Activated CD4-positive, CD25-positive, alpha-beta regulatory T cell treated with anti-CD3 and anti-CD28 coated beads, Interleukin-2, amount 50 U/mL, for 72 hours (primary cell): ENCODE data around the gene TMEM14C.
"Not testable (repeated sequence)": the region's sequence is repeated elsewhere in the genome, so short reads cannot be mapped to it uniquely, and the experiment has no call there.

Experiments used
- DNase-seq: peaks from one replicate; pipeline ENCODE4 v3.0.0; 2021

The TMEM14C gene

GRCh38 chr6:10721850-10722569 lies 860 bp upstream of the TMEM14C start:
- DNase-seq = no peak

GRCh38 chr6:10722570-10722819 lies 375 bp upstream of the TMEM14C start:
- no peak for DNase-seq

DNA sequence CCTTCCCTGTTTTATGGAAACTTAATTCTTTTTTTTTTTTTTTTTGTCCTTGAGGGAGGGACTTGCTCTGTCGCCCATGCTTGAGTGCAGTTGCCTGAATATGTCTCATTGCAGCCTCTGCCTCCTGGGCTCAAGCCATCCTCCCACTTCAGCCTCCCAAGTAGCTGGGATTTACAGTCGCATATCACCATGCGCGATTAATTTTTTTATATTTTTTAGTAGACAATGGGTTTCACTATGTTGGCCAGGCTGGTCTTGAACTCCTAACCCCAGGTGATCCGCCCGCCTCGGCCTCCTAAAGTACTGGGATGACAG lies 654 bp downstream of the TMEM14C start:
- no peak for DNase-seq

- DNase-seq = no peak
Observed at GRCh38 chr6:10725044-10725443, 2.2 kb downstream of the TMEM14C start.

DNA sequence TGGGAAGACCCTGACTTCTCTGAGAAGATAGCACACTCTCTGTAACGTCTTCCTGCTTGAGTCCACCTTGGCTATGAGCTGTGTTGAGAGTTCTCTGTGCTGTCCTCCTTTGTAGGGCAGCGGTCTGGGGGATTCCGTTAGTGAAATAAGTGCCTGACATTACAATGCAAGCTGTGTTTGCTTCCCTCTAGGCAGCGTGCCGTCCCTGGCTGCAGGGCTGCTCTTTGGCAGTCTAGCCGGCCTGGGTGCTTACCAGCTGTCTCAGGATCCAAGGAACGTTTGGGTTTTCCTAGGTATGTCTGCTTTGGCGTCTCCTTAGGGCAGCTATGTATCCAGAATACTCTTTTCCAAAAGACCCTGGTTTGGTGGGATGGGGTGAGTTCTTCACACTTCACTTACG lies 2.8 kb downstream of the TMEM14C start:
- DNase-seq = no peak

DNA sequence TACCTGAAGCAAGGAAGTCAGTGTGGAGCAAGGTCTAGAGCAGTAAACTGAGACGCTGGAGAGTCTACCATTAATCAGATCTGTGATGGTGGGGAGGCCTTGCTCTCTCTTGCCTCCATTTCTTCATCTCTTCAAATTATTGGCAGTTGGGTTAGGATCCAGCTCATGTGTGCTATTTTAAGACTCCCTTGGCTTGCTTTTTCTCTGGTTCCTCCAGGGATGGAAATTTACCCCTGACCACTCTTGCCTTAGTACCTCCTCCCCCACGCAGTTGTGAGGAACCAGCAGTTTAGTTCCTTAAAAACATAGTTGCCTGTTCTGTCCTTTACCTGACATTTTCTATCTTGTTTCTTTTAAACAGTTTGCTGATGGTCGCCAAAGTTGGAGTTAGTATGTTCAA lies 7.4 kb downstream of the TMEM14C start:
- DNase-seq = no peak

DNA sequence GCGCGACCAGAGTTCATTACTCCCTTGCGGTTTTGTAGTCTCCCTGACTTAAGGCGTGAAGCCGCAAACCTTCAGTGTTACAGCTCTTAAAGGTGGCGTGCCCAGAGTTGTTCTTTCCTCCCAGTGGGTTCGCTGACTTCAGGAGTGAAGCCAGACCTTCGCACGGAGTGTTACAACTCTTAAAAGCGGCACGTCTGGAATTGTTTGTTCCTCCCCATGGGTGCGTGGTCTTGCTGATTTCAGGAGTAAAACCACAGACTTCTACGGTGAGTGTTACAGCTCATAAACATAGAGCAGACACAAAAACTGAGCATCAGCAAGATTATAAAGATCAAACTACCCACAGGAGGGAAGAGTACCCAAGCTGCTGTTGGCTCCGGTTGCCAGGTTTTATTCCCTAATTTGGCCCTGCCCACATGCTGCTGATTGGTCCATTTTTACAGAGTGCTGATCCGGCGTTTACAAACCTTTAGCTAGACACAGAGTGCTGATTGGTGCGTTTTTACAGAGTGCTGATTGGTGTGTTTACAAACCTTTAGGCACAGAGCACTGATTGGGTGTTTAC lies 10.4 kb downstream of the TMEM14C start:
- DNase-seq = no peak

- DNase-seq = no peak
Observed at GRCh38 chr6:10733863-10734262, 11.0 kb downstream of the TMEM14C start.

- DNase-seq = no peak
Observed at GRCh38 chr6:10736731-10737130, 13.9 kb downstream of the TMEM14C start.

- DNase-seq = no peak
Observed at GRCh38 chr6:10740061-10740460, 17.2 kb downstream of the TMEM14C start.

- not testable (repeated sequence) for DNase-seq
Observed at GRCh38 chr6:10741643-10742042, 18.8 kb downstream of the TMEM14C start.

DNA sequence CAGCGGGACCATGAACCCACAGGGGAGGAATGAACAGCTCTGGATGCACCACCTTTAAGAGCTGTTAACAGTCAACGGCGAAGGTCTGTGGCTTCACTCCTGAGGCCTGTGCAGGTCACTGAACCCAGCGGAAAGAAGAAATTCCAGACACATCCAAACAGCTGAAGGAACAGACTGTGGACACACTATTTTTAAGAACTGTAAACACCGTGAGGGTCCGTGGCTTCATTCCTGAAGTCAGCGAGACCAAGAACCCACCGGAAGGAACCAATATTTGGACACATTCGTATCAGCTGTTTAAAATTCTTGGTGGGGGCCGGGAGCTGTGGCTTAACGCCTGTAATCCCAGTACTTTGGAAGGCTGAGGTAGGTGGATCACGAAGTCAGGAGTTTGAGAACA lies 19.4 kb downstream of the TMEM14C start:
- DNase-seq = no peak

GRCh38 chr6:10743515-10743914 lies 20.6 kb downstream of the TMEM14C start:
- DNase-seq = no peak

- no peak for DNase-seq
Observed at GRCh38 chr6:10745116-10745515, 22.2 kb downstream of the TMEM14C start.

DNA sequence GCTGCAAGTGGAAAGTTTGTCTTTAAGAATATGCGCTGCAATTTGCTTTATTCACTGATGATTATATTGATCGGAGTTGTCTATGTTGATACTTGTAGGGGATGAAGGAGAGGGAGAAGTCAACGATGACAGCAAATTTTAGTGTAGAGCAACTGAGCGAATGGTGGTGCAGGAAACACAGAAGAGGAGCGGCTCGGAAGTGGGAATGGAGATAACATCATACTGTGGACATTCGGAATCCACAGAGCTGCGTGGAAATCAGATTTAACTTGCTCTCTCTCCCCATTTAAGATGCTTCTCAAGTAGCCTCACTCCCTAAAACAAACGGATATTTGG lies 24.0 kb downstream of the TMEM14C start:
- DNase-seq = no peak

DNA sequence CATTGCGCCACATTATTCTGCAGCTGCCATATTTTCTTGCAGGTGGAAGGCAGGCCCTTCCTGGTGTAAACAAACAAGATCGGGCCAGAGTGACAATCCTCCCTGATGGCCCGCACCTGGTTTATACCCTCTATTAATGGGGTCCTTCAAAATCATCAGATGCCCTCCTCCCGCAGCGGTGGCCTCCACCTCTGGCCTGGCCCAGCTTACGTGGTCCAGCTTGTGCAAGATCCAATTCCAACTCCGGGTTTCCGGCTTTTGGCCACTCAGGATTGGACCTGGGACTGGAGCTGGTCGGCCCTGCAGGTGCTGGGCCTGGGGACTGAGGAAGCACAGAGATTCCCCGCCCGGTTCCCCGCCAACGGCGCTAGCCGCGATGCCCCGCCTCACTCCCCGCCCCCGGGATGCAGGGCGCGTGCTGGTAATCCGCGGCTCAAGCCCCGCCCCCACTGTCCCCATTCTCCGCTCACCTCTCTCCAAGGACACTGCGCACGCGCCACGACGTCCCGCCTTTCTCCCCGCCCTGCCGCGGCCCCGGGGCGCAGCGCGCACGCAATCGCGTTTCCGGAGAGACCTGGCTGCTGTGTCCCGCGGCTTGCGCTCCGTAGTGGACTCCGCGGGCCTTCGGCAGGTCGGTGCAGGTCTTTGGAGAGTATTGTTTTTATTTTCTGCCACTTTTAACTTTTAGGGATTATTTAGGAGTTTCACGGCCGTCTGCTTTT lies 24.5 kb downstream of the TMEM14C start, which contains the start of gene TMEM14B:
TSS of gene TMEM14B (plus strand) at position 555 of the 722 bp plus-strand sequence. CDS start 1,441 bp downstream, outside the sequence.
- DNase-seq = peak; percentile 100

- DNase-seq = no peak
Observed at GRCh38 chr6:10749734-10750133, 26.9 kb downstream of the TMEM14C start.

GRCh38 chr6:10750568-10750967 lies 27.7 kb downstream of the TMEM14C start:
- DNase-seq = not testable (repeated sequence)

- DNase-seq = not testable (repeated sequence)
Observed at GRCh38 chr6:10751757-10752156, 28.9 kb downstream of the TMEM14C start.

DNA sequence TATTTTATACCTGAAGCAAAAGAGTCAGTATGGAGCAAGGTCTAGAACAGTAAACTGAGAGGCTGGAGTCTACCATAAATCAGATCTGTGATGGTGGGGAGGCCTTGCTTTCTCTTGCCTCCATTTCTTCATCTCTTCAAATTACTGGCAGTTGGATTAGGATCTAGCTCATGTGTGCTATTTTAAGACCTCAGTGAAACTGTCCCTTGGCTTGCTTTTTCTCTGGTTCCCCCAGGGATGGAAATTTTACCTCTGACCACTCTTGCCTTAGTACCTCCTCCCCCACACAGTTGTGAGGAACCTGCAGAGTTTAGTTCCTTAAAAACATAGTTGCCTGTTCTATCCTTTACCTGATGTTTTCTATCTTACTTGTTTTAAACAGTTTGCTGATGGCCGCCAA lies 33.2 kb downstream of the TMEM14C start:
- DNase-seq = no peak

- no peak for DNase-seq
Observed at GRCh38 chr6:10759312-10759839, 36.5 kb downstream of the TMEM14C start.

GRCh38 chr6:10759884-10760329 lies 37.0 kb downstream of the TMEM14C start:
- DNase-seq = no peak

GRCh38 chr6:10763006-10763405 lies 40.1 kb downstream of the TMEM14C start:
- DNase-seq = no peak

DNA sequence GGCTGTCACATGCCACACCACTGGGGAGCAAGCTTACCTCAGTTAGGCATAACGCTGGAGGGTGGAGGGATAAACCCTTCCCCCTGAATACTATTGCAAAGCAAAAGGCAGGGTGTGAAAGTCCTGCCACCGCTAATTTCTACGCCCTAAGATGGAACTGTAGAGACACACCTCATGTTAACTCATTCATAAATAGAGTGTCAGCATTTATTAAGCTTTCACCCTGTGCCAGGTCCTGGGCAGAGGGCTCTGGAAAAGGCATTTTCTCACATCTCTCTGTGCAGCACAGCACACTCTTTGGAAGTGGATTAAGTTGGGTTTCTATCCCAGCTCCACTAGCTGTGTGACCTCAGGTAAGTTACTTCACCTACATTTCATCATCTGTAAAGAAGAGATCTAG lies 46.5 kb downstream of the TMEM14C start:
- no peak for DNase-seq
